DND-41 (cell line): ENCODE results near the gene SLC2A9.

Experiments used
- CTCF ChIP-seq: IDR thresholded peaks from 2 replicates; pipeline ENCODE4 v1.5.1; 2012; ENCODE audit warnings: borderline replicate concordance, low read length, moderate library complexity, mild to moderate bottlenecking; ENCODE audit not compliant: poor library complexity, severe bottlenecking; ENCODE audit errors: extremely low read depth
- EZH2 ChIP-seq: IDR thresholded peaks from 3 replicates; pipeline ENCODE4 v1.6.1; 2012; ENCODE audit warnings: borderline replicate concordance, low read depth, mild to moderate bottlenecking, moderate library complexity, low read length, inconsistent platforms; ENCODE audit not compliant: severe bottlenecking

- TF ChIP-seq CTCF (no peak), EZH2 (no peak)
Measured at GRCh38 chr4:10035130-10035529, 13.8 kb upstream of the SLC2A9 start.
